ENCODE results near the gene LRRC56. TPM values are rescaled to one million over a fixed set of nuclear protein-coding genes. Genes with fewer than 3 reads are reported as not detected.

LRRC56 gene
- polyA plus RNA-seq, 1 experiment, result 0.86 TPM

GRCh38 chr11:498297-499181 lies 38.8 kb upstream of the LRRC56 start:
- peaks cover 16% of the 10 kb centered on the region; the same call in 1 of the 2 replicates for H3K9me3 ChIP-seq (ENCODE audit: control insufficient read depth, insufficient read depth, low read length)
- no peak overlapping the region for H3K27ac ChIP-seq (ENCODE audit: low read depth, low read length)
- no peaks in the 10 kb centered on the region for H3K27me3 ChIP-seq (ENCODE audit: control insufficient read depth, insufficient read depth, low read length)
- no peak for DNase-seq (ENCODE audit: low read depth, low spot score)
- ChIA-PET POLR2A (no interaction called here), CTCF (interaction anchor here (1.2 kb wide), 1 partner anchor 50 kb away, joined by 5 read pairs; no protein-coding TSS in a partner anchor)
- H3K4me3 ChIP-seq (ENCODE audit: low read depth, low read length), result no peak overlapping the region
- TF ChIP-seq CTCF (IDR thresholded peaks at IDR 0.05; ENCODE audit: low read depth, low read length), result no peak

- no peak for TF ChIP-seq CTCF (IDR thresholded peaks at IDR 0.05; ENCODE audit: low read depth, low read length)
- POLR2A ChIA-PET, result no interaction called here
- CTCF ChIA-PET, result interaction anchor here (1.2 kb wide), 1 partner anchor 51 kb away, joined by 5 read pairs; no protein-coding TSS in a partner anchor
- no peak for DNase-seq (ENCODE audit: low read depth, low spot score)
- Histone ChIP-seq H3K27me3 (ENCODE audit: control insufficient read depth, insufficient read depth, low read length) (no peaks in the 10 kb centered on the region), H3K27ac (ENCODE audit: low read depth, low read length) (no peak overlapping the region), H3K4me3 (ENCODE audit: low read depth, low read length) (no peak overlapping the region), H3K9me3 (ENCODE audit: control insufficient read depth, insufficient read depth, low read length) (peaks cover 16% of the 10 kb centered on the region; the same call in 1 of the 2 replicates)
These were observed 37.9 kb upstream of the LRRC56 start for GRCh38 chr11:499201-500076.

- TF ChIP-seq CTCF (IDR thresholded peaks at IDR 0.05; ENCODE audit: low read depth, low read length), result no peak
- CTCF ChIA-PET, result no interaction called here
- POLR2A ChIA-PET, result no interaction called here
These were observed 36.2 kb upstream of the LRRC56 start for GRCh38 chr11:501001-501682.

GRCh38 chr11:501683-502287 lies 35.5 kb upstream of the LRRC56 start:
- POLR2A ChIA-PET, result no interaction called here
- TF ChIP-seq CTCF (IDR thresholded peaks at IDR 0.05; ENCODE audit: low read depth, low read length), result no peak
- H3K9me3 ChIP-seq (ENCODE audit: control insufficient read depth, insufficient read depth, low read length), result peaks cover 16% of the 10 kb centered on the region; the same call in 1 of the 2 replicates
- no peaks in the 10 kb centered on the region for H3K27me3 ChIP-seq (ENCODE audit: control insufficient read depth, insufficient read depth, low read length)
- no peak overlapping the region for H3K27ac ChIP-seq (ENCODE audit: low read depth, low read length)
- no peak for DNase-seq (ENCODE audit: low read depth, low spot score)
- H3K4me3 ChIP-seq (ENCODE audit: low read depth, low read length), result no peak overlapping the region
- CTCF ChIA-PET, result interaction anchor here (0.5 kb wide), 1 partner anchor 277 kb away, joined by 3 read pairs; no protein-coding TSS in a partner anchor

More at GRCh38 chr11:501001-501682, 36.2 kb upstream of the LRRC56 start:
- no peak overlapping the region for H3K4me3 ChIP-seq (ENCODE audit: low read depth, low read length)
- no peaks in the 10 kb centered on the region for H3K27me3 ChIP-seq (ENCODE audit: control insufficient read depth, insufficient read depth, low read length)
- DNase-seq (ENCODE audit: low read depth, low spot score), result no peak
- peaks cover 16% of the 10 kb centered on the region; the same call in 1 of the 2 replicates for H3K9me3 ChIP-seq (ENCODE audit: control insufficient read depth, insufficient read depth, low read length)
- H3K27ac ChIP-seq (ENCODE audit: low read depth, low read length), result no peak overlapping the region
